Astrocyte (in vitro differentiated cells and primary cell): Measurements from ENCODE around the gene PRR29. TPM values are rescaled to one million over a fixed set of nuclear protein-coding genes. Genes with fewer than 3 reads are reported as not detected.
A peak's percentile ranks its signal among the peaks of the same experiment; 100 is the strongest.

Experiments
- DNase-seq: peaks from one replicate; pipeline ENCODE4 v3.0.0-alpha.2; 2010; ENCODE audit warnings: low read depth
- FAIRE-seq: peaks from 2 replicates; lab custom pipeline; 2011; peaks lifted over from hg19 to GRCh38; lab: Jason Lieb, UNC
- H2AFZ ChIP-seq: 2 replicates; pipeline ENCODE4 v1.6.0; 2012; ENCODE audit warnings: low read depth, low read length, inconsistent platforms
- H3K27ac ChIP-seq: 2 replicates; pipeline ENCODE4 v1.5.1; 2011; ENCODE audit warnings: low read depth, low read length, inconsistent platforms
- H3K27me3 ChIP-seq: 2 replicates; pipeline ENCODE4 v1.6.0; 2011; ENCODE audit warnings: low read length, inconsistent platforms; ENCODE audit not compliant: insufficient read depth
- H3K36me3 ChIP-seq: 2 replicates; pipeline ENCODE4 v1.5.1; 2011; ENCODE audit warnings: low read length, inconsistent platforms; ENCODE audit not compliant: insufficient read depth
- H3K4me1 ChIP-seq: 2 replicates; pipeline ENCODE4 v1.5.1; 2011; ENCODE audit warnings: low read length, inconsistent platforms; ENCODE audit not compliant: insufficient read depth
- H3K4me2 ChIP-seq: 2 replicates; pipeline ENCODE4 v1.6.0; 2012; ENCODE audit warnings: low read length, inconsistent platforms
- H3K4me3 ChIP-seq: 2 replicates; pipeline ENCODE4 v1.5.1; 2011; ENCODE audit warnings: low read depth, mild to moderate bottlenecking, low read length, inconsistent platforms; ENCODE audit not compliant: insufficient read depth
- H3K79me2 ChIP-seq: 2 replicates; pipeline ENCODE4 v1.6.0; 2012; ENCODE audit warnings: mild to moderate bottlenecking, low read length, inconsistent platforms; ENCODE audit not compliant: insufficient read depth
- H3K9ac ChIP-seq: 2 replicates; pipeline ENCODE4 v1.6.0; 2012; ENCODE audit warnings: mild to moderate bottlenecking, low read length, inconsistent platforms
- H3K9me3 ChIP-seq: 2 replicates; pipeline ENCODE4 v1.5.1; 2012; ENCODE audit warnings: low read depth, mild to moderate bottlenecking, low read length, inconsistent platforms; ENCODE audit not compliant: insufficient read depth
- H4K20me1 ChIP-seq: 2 replicates; pipeline ENCODE4 v1.6.0; 2012; ENCODE audit warnings: low read length, inconsistent platforms; ENCODE audit not compliant: insufficient read depth
- H3K27ac Mint-ChIP-seq: one replicate; pipeline ENCODE4 v1.8.0; 2021; ENCODE audit warnings: mild to moderate bottlenecking, mixed read lengths; ENCODE audit not compliant: unreplicated experiment
- H3K27me3 Mint-ChIP-seq: one replicate; pipeline ENCODE4 v1.8.0; 2021; ENCODE audit warnings: low read depth, mixed read lengths; ENCODE audit not compliant: unreplicated experiment
- H3K36me3 Mint-ChIP-seq: one replicate; pipeline ENCODE4 v1.8.0; 2021; ENCODE audit warnings: low read depth, mixed read lengths; ENCODE audit not compliant: unreplicated experiment
- H3K4me1 Mint-ChIP-seq: one replicate; pipeline ENCODE4 v1.8.0; 2021; ENCODE audit warnings: low read depth, mixed read lengths; ENCODE audit not compliant: unreplicated experiment
- H3K4me3 Mint-ChIP-seq: one replicate; pipeline ENCODE4 v1.8.0; 2021; ENCODE audit warnings: mild to moderate bottlenecking, moderate library complexity, mixed read lengths; ENCODE audit not compliant: unreplicated experiment
- H3K9me3 Mint-ChIP-seq: one replicate; pipeline ENCODE4 v1.8.0; 2021; ENCODE audit warnings: mild to moderate bottlenecking, mixed read lengths; ENCODE audit not compliant: unreplicated experiment
- CTCF ChIP-seq: IDR thresholded peaks from 2 replicates; pipeline ENCODE4 v1.5.1; 2011; ENCODE audit warnings: low read depth, mild to moderate bottlenecking, inconsistent platforms, low read length, moderate library complexity; ENCODE audit not compliant: insufficient read depth
- EZH2 ChIP-seq: IDR thresholded peaks from 2 replicates; pipeline ENCODE4 v1.6.1; 2012; ENCODE audit warnings: mild to moderate bottlenecking, low read length, inconsistent platforms; ENCODE audit not compliant: insufficient read depth
- total RNA-seq: library from RNA; stranded (reverse); gene quantifications from 2 replicates; pipeline ENCODE4 v1.2.1, GENCODE V29; 2021

The PRR29 gene
- total RNA-seq, 1 donor from 2014 or later, result 0.54 TPM

DNA sequence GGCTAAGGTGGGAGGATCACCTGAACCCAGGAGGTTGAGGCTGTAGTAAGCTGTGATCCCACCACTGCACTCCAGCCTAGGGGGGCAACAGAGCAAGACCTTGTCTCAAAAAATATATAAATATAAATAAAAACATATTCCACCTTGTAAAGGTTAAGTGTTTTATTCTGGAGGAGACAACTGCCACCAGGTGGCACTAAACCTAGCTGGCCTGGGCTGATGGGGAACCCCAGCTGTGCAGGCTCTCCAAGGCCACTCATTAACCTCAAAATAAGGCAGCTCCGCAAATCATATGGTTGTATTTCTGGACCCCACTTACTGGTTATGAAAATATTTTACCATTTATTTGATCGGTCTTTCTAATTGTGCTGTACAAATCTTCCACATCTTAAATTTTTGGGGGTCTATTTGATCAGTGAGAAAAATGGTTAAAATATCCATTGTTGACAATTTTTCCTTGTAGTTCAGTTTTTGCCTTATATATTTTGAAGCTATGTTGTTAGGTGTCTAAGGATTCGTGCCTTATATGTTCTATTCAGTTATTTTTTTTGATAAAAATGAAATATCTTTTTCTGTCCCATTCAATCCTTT is 30.8 kb downstream of the PRR29 start:
- no peak overlapping the region for H2AFZ ChIP-seq
- no peaks in the 10 kb centered on the region for H3K27me3 ChIP-seq
- H3K36me3 ChIP-seq, result no peaks in the 10 kb centered on the region
- H3K4me3 ChIP-seq, result no peak overlapping the region
- H3K9ac ChIP-seq, result no peak overlapping the region
- TF ChIP-seq EZH2 (no peak), CTCF (peak; percentile 69)
- peak; percentile 32 for DNase-seq
- no peaks in the 10 kb centered on the region for H3K4me1 ChIP-seq
- H4K20me1 ChIP-seq, result no peaks in the 10 kb centered on the region
- no peak overlapping the region for H3K27ac Mint-ChIP-seq
- no peak overlapping the region for H3K4me3 Mint-ChIP-seq
- peaks cover 6% of the 10 kb centered on the region for H3K27me3 Mint-ChIP-seq
- no peak for FAIRE-seq
- H3K27ac ChIP-seq, result no peak overlapping the region
- H3K9me3 Mint-ChIP-seq, result no peaks in the 10 kb centered on the region
- no peak overlapping the region for H3K4me2 ChIP-seq
- H3K9me3 ChIP-seq, result no peaks in the 10 kb centered on the region
- H3K4me1 Mint-ChIP-seq, result peaks cover 4% of the 10 kb centered on the region
- H3K36me3 Mint-ChIP-seq, result no peaks in the 10 kb centered on the region
- no peaks in the 10 kb centered on the region for H3K79me2 ChIP-seq

GRCh38 chr17:64032081-64032480 is 33.9 kb downstream of the PRR29 start:
- TF ChIP-seq EZH2 (no peak), CTCF (no peak)
- no peak for FAIRE-seq
- Histone ChIP-seq H3K4me1 (no peaks in the 10 kb centered on the region), H3K4me2 (no peak overlapping the region), H3K79me2 (no peaks in the 10 kb centered on the region), H3K27ac (no peak overlapping the region), H2AFZ (no peak overlapping the region), H3K36me3 (no peaks in the 10 kb centered on the region), H3K27me3 (no peaks in the 10 kb centered on the region), H3K9me3 (no peaks in the 10 kb centered on the region), H3K4me3 (no peak overlapping the region), H3K9ac (no peak overlapping the region), H4K20me1 (no peaks in the 10 kb centered on the region)
- Mint-ChIP-seq H3K4me1 (peaks cover 4% of the 10 kb centered on the region), H3K4me3 (no peak overlapping the region), H3K9me3 (no peaks in the 10 kb centered on the region), H3K27ac (no peak overlapping the region), H3K27me3 (peaks cover 5% of the 10 kb centered on the region), H3K36me3 (no peaks in the 10 kb centered on the region)
- DNase-seq, result no peak

DNA sequence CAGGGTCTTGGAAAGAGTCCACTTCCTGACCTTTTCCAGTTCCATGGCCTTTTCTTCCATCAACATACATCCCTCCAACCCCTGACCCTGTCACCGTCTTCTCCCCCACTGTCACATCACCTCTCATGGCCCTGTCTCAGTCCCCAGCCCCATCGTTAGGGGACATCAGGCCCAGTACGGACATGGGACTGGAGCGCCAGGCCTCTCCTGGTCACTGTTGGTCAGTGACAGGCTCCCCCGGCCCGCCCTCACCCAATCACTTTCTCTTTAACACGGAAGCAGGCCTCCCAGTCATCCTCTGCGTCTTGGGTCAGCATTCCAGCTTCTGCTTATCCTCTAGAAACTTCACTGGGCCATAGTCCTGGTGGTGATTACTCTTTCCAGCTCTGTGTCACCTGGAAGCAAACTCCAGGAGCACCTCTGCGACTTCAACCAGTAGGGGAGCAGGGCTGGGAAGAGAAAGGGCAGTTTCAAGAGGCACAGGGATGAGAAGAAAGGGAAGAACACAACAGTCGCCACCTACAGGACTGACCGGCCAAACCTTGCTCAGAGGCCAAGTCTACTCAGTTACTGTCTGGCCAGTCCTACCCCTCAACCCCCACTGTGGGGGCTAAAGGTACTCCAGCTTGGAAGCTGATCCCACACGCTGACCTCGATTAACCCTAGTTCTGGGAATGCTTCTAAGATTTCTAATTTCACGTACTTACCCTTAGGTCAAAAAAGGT is 38.2 kb downstream of the PRR29 start:
- TF ChIP-seq EZH2 (no peak), CTCF (no peak)
- Histone ChIP-seq H3K27ac (no peak overlapping the region), H2AFZ (no peak overlapping the region), H3K4me2 (no peak overlapping the region), H3K4me3 (no peak overlapping the region), H3K9me3 (no peaks in the 10 kb centered on the region), H3K9ac (no peak overlapping the region), H3K27me3 (no peaks in the 10 kb centered on the region), H3K4me1 (no peaks in the 10 kb centered on the region), H3K79me2 (no peaks in the 10 kb centered on the region), H4K20me1 (no peaks in the 10 kb centered on the region), H3K36me3 (no peaks in the 10 kb centered on the region)
- Mint-ChIP-seq H3K9me3 (no peaks in the 10 kb centered on the region), H3K4me1 (peaks cover 4% of the 10 kb centered on the region), H3K4me3 (no peak overlapping the region), H3K36me3 (peaks cover 12% of the 10 kb centered on the region), H3K27me3 (peaks cover 3% of the 10 kb centered on the region), H3K27ac (no peak overlapping the region)
- FAIRE-seq (no peak), DNase-seq (no peak)
